Neural cell (in vitro differentiated cells): Measurements from ENCODE around the gene BSN.

Source experiments
- POLR2AphosphoS5 ChIP-seq: IDR thresholded peaks from 2 replicates; pipeline ENCODE4 v1.6.1; 2012
- REST ChIP-seq: IDR thresholded peaks from 2 replicates; pipeline ENCODE4 v1.6.1; 2012; ENCODE audit warnings: borderline replicate concordance
- TAF1 ChIP-seq: IDR thresholded peaks from 2 replicates; pipeline ENCODE4 v1.6.1; 2012; ENCODE audit warnings: low read depth
- TF ChIP-seq, protein P1 (sequence below): fragments of 450-650 bp; IDR thresholded peaks from 2 replicates; pipeline ENCODE4 v1.5.1; 2014; ENCODE audit warnings: antibody characterized with exemption, mild to moderate bottlenecking, moderate library complexity; ENCODE audit not compliant: poor library complexity, severe bottlenecking

- TF ChIP-seq TAF1: no peak
- TF ChIP-seq, protein P1, sequence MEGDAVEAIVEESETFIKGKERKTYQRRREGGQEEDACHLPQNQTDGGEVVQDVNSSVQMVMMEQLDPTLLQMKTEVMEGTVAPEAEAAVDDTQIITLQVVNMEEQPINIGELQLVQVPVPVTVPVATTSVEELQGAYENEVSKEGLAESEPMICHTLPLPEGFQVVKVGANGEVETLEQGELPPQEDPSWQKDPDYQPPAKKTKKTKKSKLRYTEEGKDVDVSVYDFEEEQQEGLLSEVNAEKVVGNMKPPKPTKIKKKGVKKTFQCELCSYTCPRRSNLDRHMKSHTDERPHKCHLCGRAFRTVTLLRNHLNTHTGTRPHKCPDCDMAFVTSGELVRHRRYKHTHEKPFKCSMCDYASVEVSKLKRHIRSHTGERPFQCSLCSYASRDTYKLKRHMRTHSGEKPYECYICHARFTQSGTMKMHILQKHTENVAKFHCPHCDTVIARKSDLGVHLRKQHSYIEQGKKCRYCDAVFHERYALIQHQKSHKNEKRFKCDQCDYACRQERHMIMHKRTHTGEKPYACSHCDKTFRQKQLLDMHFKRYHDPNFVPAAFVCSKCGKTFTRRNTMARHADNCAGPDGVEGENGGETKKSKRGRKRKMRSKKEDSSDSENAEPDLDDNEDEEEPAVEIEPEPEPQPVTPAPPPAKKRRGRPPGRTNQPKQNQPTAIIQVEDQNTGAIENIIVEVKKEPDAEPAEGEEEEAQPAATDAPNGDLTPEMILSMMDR: no peak
- TF ChIP-seq POLR2AphosphoS5: no peak
- TF ChIP-seq REST: no peak
Measured at GRCh38 chr3:49649576-49649975, 95.3 kb downstream of the BSN start.
